HG03175 (cell line): ENCODE measurements around the gene ANGEL2.
"Not testable (repeated sequence)": the region's sequence is repeated elsewhere in the genome, so short reads cannot be mapped to it uniquely, and the experiment has no call there.

Experiments used
- ATAC-seq: cut with Tn5 transposase; IDR thresholded peaks from one replicate; pipeline ENCODE4 v1.9.1; 2021; ENCODE audit warnings: mild to moderate bottlenecking, moderate library complexity; ENCODE audit not compliant: unreplicated experiment

ANGEL2 gene

GRCh38 chr1:213019450-213019849 lies 3.8 kb upstream of the ANGEL2 start:
- ATAC-seq = no peak

- no peak for ATAC-seq
Observed at GRCh38 chr1:213017447-213018273, 2.0 kb upstream of the ANGEL2 start.

GRCh38 chr1:213014642-213015041 lies 1.0 kb downstream of the ANGEL2 start:
- ATAC-seq = no peak

- peak; percentile 89 for ATAC-seq
Observed at GRCh38 chr1:213008564-213008963, 7.1 kb downstream of the ANGEL2 start.

- ATAC-seq = peak; percentile 61
Observed at GRCh38 chr1:213003256-213003655, 12.4 kb downstream of the ANGEL2 start.

GRCh38 chr1:212994926-212995325 lies 20.7 kb downstream of the ANGEL2 start:
- no peak for ATAC-seq

GRCh38 chr1:212993960-212994359 lies 21.7 kb downstream of the ANGEL2 start:
- not testable (repeated sequence) for ATAC-seq

GRCh38 chr1:212990276-212990675 lies 25.4 kb downstream of the ANGEL2 start:
- no peak for ATAC-seq

- no peak for ATAC-seq
Observed at GRCh38 chr1:212987702-212988322, 27.9 kb downstream of the ANGEL2 start.

GRCh38 chr1:212986551-212986950 lies 29.1 kb downstream of the ANGEL2 start:
- no peak for ATAC-seq

- no peak for ATAC-seq
Observed at GRCh38 chr1:212984522-212985291, 31.0 kb downstream of the ANGEL2 start.

- no peak for ATAC-seq
Observed at GRCh38 chr1:212983482-212983881, 32.2 kb downstream of the ANGEL2 start.

- ATAC-seq = no peak
Observed at GRCh38 chr1:212982430-212983152, 33.1 kb downstream of the ANGEL2 start.

- ATAC-seq = peak; percentile 64
Observed at GRCh38 chr1:212981571-212982328, 33.9 kb downstream of the ANGEL2 start.

GRCh38 chr1:212981025-212981495 lies 34.6 kb downstream of the ANGEL2 start:
- ATAC-seq = no peak

- ATAC-seq = no peak
Observed at GRCh38 chr1:212980123-212980785, 35.4 kb downstream of the ANGEL2 start.

- peak; percentile 48 for ATAC-seq
Observed at GRCh38 chr1:212979340-212980122, 36.1 kb downstream of the ANGEL2 start.

- no peak for ATAC-seq
Observed at GRCh38 chr1:212977781-212978645, 37.7 kb downstream of the ANGEL2 start.
